OCI-LY7 (cell line): Measurements from ENCODE around the gene RELB. TPM values are rescaled to one million over a fixed set of nuclear protein-coding genes. Genes with fewer than 3 reads are reported as not detected.

ENCODE experiments used
- Bru-seq: library from RNA; stranded (reverse); fragments of 400-500 nt; gene quantifications from one replicate; lab custom pipeline; 2021; lab: Mats Ljungman, UMichigan
- BruChase-seq, 2 experiments: library from RNA; stranded (reverse); fragments of 400-500 nt; gene quantifications; one replicate each; lab custom pipeline; 2021; lab: Mats Ljungman, UMichigan
- BruUV-seq: library from RNA; stranded (reverse); fragments of 400-500 nt; replicated peaks from 2 replicates; lab custom pipeline; 2021; lab: Mats Ljungman, UMichigan
- CTCF ChIA-PET: fragments of 300-600 bp; sonication (Branson Sonifier 250); formaldehyde crosslinking; loops from one replicate; lab custom pipeline; 2022; ENCODE audit warnings: antibody characterized with exemption; ENCODE audit not compliant: unreplicated experiment; lab: Charles Lee
- POLR2A ChIA-PET: fragments of 300-600 bp; sonication (Branson Sonifier 250); formaldehyde crosslinking; loops from one replicate; lab custom pipeline; 2022; ENCODE audit warnings: antibody characterized with exemption; lab: Charles Lee
- DNase-seq: peaks from one replicate; pipeline ENCODE4 v3.0.0-alpha.2; 2015; ENCODE audit warnings: low spot score
- H2AFZ ChIP-seq: fragments of 200-600 bp; sonication (generic), shearing (Covaris generic); 2 replicates; pipeline ENCODE4 v1.6.1; 2014; ENCODE audit warnings: mild to moderate bottlenecking, antibody characterized with exemption, low read length, moderate library complexity
- H3K27ac ChIP-seq: fragments of 200-600 bp; sonication (generic); 2 replicates; pipeline ENCODE4 v1.5.1; 2014; ENCODE audit warnings: mixed run types, low read depth, mild to moderate bottlenecking, moderate library complexity, low read length, inconsistent platforms; ENCODE audit not compliant: poor library complexity, severe bottlenecking
- H3K36me3 ChIP-seq: fragments of 200-600 bp; sonication (generic); 2 replicates; pipeline ENCODE4 v1.6.1; 2014; ENCODE audit warnings: mild to moderate bottlenecking, antibody characterized with exemption, low read length, moderate library complexity, mixed read lengths; ENCODE audit not compliant: insufficient read depth
- H3K4me1 ChIP-seq: fragments of 200-600 bp; sonication (generic); 2 replicates; pipeline ENCODE4 v1.5.1; 2014; ENCODE audit warnings: mild to moderate bottlenecking, low read length; ENCODE audit not compliant: insufficient read depth, poor library complexity, severe bottlenecking
- H3K4me2 ChIP-seq: fragments of 200-600 bp; sonication (generic); 2 replicates; pipeline ENCODE4 v1.6.1; 2014; ENCODE audit warnings: mild to moderate bottlenecking, low read length
- H3K4me3 ChIP-seq: fragments of 200-600 bp; sonication (generic); 2 replicates; pipeline ENCODE4 v1.5.1; 2014; ENCODE audit warnings: mild to moderate bottlenecking, low read depth, low read length; ENCODE audit not compliant: poor library complexity, severe bottlenecking
- H3K79me2 ChIP-seq: fragments of 200-600 bp; sonication (generic); 2 replicates; pipeline ENCODE4 v1.6.1; 2016; ENCODE audit warnings: low read depth, mild to moderate bottlenecking, low read length, moderate library complexity, mixed read lengths; ENCODE audit not compliant: insufficient read depth
- H3K9me2 ChIP-seq: fragments of 200-600 bp; sonication (generic); 2 replicates; pipeline ENCODE4 v1.6.1; 2016; ENCODE audit warnings: mild to moderate bottlenecking, low read length, mixed read lengths; ENCODE audit not compliant: insufficient read depth
- H3K9me3 ChIP-seq: fragments of 200-600 bp; sonication (generic); 2 replicates; pipeline ENCODE4 v1.6.1; 2014; ENCODE audit warnings: mild to moderate bottlenecking, mixed run types, low read length, mixed read lengths
- H4K20me1 ChIP-seq: fragments of 200-600 bp; sonication (generic); 2 replicates; pipeline ENCODE4 v1.6.1; 2014; ENCODE audit warnings: mild to moderate bottlenecking, antibody characterized with exemption, low read length, moderate library complexity, mixed read lengths; ENCODE audit not compliant: insufficient read depth
- EZH2phosphoT487 ChIP-seq: fragments of 200-600 bp; sonication (generic); IDR thresholded peaks from 2 replicates; pipeline ENCODE4 v1.6.1; 2018; ENCODE audit warnings: low read depth, borderline replicate concordance, mild to moderate bottlenecking, mixed run types, antibody characterized with exemption, low read length, moderate library complexity, mixed read lengths
- intact Hi-C: fragments of 100-400 bp; cut with micrococcal nuclease; formaldehyde crosslinking; loops from one replicate; pipeline ENCODE4 v1.10.0; 2022; ENCODE audit not compliant: unreplicated experiment
- long read RNA-seq: library from polyadenylated mRNA; stranded (forward); transcript quantifications from one replicate; pipeline ENCODE4 v2.0.0, GENCODE V29; 2022
- total RNA-seq, 2 experiments: library from RNA; depleted of rRNA in 1 of 2; stranded (reverse); fragments of >200 nt in 1 of 2; shearing (Covaris generic) in 1 of 2; gene quantifications; 2 replicates each; pipeline ENCODE4 v1.2.3, GENCODE V29; 2014 to 2022
- TF ChIP-seq, protein P1 (sequence below): fragments of 200-600 bp; sonication (generic); conservative IDR thresholded peaks from 2 replicates; pipeline ENCODE4 v1.5.1; 2014; ENCODE audit warnings: mild to moderate bottlenecking, antibody characterized with exemption, low read length, moderate library complexity, mixed read lengths

RELB gene, protein sequence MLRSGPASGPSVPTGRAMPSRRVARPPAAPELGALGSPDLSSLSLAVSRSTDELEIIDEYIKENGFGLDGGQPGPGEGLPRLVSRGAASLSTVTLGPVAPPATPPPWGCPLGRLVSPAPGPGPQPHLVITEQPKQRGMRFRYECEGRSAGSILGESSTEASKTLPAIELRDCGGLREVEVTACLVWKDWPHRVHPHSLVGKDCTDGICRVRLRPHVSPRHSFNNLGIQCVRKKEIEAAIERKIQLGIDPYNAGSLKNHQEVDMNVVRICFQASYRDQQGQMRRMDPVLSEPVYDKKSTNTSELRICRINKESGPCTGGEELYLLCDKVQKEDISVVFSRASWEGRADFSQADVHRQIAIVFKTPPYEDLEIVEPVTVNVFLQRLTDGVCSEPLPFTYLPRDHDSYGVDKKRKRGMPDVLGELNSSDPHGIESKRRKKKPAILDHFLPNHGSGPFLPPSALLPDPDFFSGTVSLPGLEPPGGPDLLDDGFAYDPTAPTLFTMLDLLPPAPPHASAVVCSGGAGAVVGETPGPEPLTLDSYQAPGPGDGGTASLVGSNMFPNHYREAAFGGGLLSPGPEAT
- total RNA-seq (2014; rRNA removed; shearing (Covaris generic)), result 36.4 and 36.9 TPM in 2 replicates
- total RNA-seq (2022), result 51.1 and 61.7 TPM in 2 replicates
- percentile 66 among the genes with signal in this experiment for Bru-seq, nascent RNA
- percentile 66 among the genes with signal in this experiment for BruChase-seq, experiment 1, labeled RNA remaining after a 6-hour chase
- percentile 73 among the genes with signal in this experiment for BruChase-seq, experiment 2, labeled RNA remaining after a 2-hour chase
- long read RNA-seq, transcript RELB-202 (11 exons, 2,219 nt), result major isoform, 33 of 48 reads
- long read RNA-seq, partial matches to known transcripts, result 12 of 48 reads
- long read RNA-seq, other reads (novel, unspliced or antisense), result 3 of 48 reads

DNA sequence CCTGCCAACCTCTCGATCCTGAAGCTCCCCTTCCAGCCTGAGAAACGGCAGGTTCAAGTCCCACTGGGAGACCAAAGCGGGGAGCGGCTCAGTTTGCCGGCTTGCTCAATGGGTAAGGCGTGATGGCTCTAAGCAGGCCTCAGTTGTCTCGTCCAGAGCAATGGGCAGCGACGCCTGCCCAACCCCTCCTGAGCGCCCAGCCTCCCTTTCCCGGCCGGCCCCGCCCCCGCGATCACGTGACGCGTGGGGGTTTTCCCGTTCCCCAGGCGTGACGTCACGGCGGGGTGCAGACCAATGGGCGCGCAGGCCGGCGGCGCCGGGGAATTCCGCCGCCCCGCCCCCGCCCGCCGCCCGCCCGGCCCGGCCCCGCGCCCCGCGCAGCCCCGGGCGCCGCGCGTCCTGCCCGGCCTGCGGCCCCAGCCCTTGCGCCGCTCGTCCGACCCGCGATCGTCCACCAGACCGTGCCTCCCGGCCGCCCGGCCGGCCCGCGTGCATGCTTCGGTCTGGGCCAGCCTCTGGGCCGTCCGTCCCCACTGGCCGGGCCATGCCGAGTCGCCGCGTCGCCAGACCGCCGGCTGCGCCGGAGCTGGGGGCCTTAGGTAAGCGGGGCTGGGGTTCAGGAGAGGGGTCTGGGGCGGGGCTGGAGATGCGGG, at the start of gene RELB:
TSS of gene RELB (plus strand) at position 378 of the 653 bp plus-strand sequence. CDS start at position 494, 116 bp downstream.
- no peak within 1 kb of the TSS; the same call in 1 of the 2 replicates for H2AFZ ChIP-seq
- H3K9me2 ChIP-seq, result no peaks in the 10 kb centered on the region
- no peak for TF ChIP-seq EZH2phosphoT487
- TF ChIP-seq, protein P1, sequence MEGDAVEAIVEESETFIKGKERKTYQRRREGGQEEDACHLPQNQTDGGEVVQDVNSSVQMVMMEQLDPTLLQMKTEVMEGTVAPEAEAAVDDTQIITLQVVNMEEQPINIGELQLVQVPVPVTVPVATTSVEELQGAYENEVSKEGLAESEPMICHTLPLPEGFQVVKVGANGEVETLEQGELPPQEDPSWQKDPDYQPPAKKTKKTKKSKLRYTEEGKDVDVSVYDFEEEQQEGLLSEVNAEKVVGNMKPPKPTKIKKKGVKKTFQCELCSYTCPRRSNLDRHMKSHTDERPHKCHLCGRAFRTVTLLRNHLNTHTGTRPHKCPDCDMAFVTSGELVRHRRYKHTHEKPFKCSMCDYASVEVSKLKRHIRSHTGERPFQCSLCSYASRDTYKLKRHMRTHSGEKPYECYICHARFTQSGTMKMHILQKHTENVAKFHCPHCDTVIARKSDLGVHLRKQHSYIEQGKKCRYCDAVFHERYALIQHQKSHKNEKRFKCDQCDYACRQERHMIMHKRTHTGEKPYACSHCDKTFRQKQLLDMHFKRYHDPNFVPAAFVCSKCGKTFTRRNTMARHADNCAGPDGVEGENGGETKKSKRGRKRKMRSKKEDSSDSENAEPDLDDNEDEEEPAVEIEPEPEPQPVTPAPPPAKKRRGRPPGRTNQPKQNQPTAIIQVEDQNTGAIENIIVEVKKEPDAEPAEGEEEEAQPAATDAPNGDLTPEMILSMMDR, result no peak
- H4K20me1 ChIP-seq, result no peaks in the 10 kb centered on the region
- DNase-seq, result peak; percentile 95
- peaks cover 67% of the 10 kb centered on the region for H3K4me1 ChIP-seq
- H3K36me3 ChIP-seq, result peaks cover 30% of the 10 kb centered on the region
- POLR2A ChIA-PET, result interaction anchor here (0.8 to 1.5 kb wide), 6 partner anchors 14 to 135 kb away, joined by 3 to 6 read pairs (median 4); partner anchors contain the start of genes CLASRP and CLPTM1
- peaks cover 22% of the 10 kb centered on the region; the same call in 1 of the 2 replicates for H3K79me2 ChIP-seq
- intact Hi-C loops, result loop anchor here (5.0 to 10.0 kb wide), 2 partner anchors 246 to 406 kb away; partner anchors contain the start of genes POLR1G and PPP1R13L
- H3K9me3 ChIP-seq, result no peaks in the 10 kb centered on the region
- no TSS peak for BruUV-seq
- CTCF ChIA-PET, result interaction anchor here (1.0 kb wide), 1 partner anchor 50 kb away, joined by 3 read pairs; no protein-coding TSS in a partner anchor
- peak within 1 kb of the TSS; percentile 94 for H3K4me3 ChIP-seq
- peak within 1 kb of the TSS; percentile 96 for H3K27ac ChIP-seq
- H3K4me2 ChIP-seq, result peak within 1 kb of the TSS; percentile 92

DNA sequence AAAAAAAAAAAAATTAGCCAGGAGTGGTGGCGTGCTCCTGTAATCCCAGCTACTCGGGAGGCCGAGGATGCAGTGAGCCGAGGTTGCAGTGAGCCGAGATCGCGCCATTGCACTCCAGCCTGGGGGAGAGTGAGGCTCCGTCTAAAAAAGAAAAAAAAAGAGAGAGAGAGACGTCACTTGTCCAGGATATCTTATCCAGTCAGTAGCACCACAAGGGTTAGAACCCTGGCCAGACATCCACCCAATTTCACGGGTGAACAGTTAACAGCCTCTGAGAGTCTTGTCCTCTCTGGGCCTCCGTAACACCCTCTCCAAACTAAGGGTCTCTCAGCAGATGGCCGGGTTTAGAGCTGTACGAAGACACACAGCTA, 47.0 kb upstream of the RELB start:
- TF ChIP-seq, protein P1, result no peak
- no peak for TF ChIP-seq EZH2phosphoT487
- DNase-seq, result no peak
- peak overlapping the region; percentile 61 for H2AFZ ChIP-seq
- no peaks in the 10 kb centered on the region for H3K9me2 ChIP-seq
- no peaks in the 10 kb centered on the region for H4K20me1 ChIP-seq
- peak overlapping the region; percentile 75 for H3K4me3 ChIP-seq
- H3K4me1 ChIP-seq, result peaks cover 49% of the 10 kb centered on the region
- POLR2A ChIA-PET, result interaction anchor here (0.6 kb wide), 1 partner anchor 81 kb away, joined by 3 read pairs; no protein-coding TSS in a partner anchor
- H3K79me2 ChIP-seq, result peaks cover 49% of the 10 kb centered on the region
- no peaks in the 10 kb centered on the region for H3K9me3 ChIP-seq
- peak overlapping the region; percentile 82 for H3K27ac ChIP-seq
- intact Hi-C loops, result no loop called here
- CTCF ChIA-PET, result no interaction called here
- H3K4me2 ChIP-seq, result peak overlapping the region; percentile 80
- H3K36me3 ChIP-seq, result peaks cover 6% of the 10 kb centered on the region; the same call in 1 of the 2 replicates
- BruUV-seq, result no TSS peak
